ENCODE measurements around the gene TTLL10.

DNA sequence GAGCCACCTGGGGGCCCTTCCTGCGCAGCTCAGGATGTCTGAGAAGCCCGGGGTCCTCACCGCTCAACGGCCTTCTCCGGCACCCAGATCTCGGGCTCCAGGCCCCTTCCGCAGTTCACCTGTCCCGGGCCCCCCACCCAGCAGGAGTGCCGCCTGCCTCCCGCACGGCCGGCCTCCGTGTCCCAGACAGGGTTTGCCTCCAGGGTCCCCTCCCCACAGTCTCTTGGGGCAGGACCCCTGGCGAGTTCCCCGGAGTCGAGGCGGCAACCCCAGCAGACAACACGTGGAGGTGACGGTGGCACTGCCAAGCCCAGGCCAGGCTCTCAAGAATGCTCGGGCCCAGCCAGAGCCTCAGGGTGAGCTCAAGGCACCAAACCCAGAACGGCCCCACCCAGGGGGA is 22.4 kb upstream of the TTLL10 start:
- TF ChIP-seq CTCF (optimal IDR thresholded peaks at IDR 0.05 in 1 of 3, IDR thresholded peaks at IDR 0.05 in 1 of 3, conservative IDR thresholded peaks at IDR 0.05 in 1 of 3; ENCODE audit: extremely low read depth in 1 of 3, insufficient read depth in 2 of 3, low read length in 3 of 3) (no peak), EZH2 (IDR thresholded peaks at IDR 0.05; ENCODE audit: low read length) (no peak)

Data from keratinocyte (primary cell).